ENCODE measurements around the gene FXYD7.

Gene FXYD7

DNA sequence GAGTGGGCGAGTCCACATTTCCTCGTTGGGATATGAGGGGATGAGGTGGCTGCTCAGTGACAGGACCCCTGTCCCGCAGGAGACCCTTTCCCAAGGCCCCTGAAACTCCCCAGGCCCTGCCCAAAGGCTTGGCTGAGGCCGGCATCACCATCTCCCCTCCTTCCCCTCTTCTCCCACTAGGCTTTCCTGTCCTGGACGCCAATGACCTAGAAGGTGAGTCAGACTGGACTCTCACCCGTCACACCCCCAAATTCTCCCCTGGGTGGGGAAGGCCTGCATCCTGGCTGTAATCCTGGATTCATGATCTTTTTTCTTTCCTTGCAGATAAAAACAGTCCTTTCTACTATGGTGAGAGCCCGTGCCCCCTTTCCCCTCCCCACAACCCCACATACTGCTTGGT lies 22.2 kb upstream of the FXYD7 start:
- ChIA-PET CTCF (interaction anchor here (1.7 kb wide), 1 partner anchor 14 kb away, joined by 8 read pairs; the partner anchor contains the start of gene LGI4), POLR2A (no interaction called here)
- TF ChIP-seq CTCF (IDR thresholded peaks at IDR 0.05; ENCODE audit: control extremely low read depth, extremely low read depth, low read depth, missing control alignments), result no peak

GRCh38 chr19:35122687-35123551 lies 20.1 kb upstream of the FXYD7 start:
- ChIA-PET CTCF (interaction anchor here (0.6 to 7.0 kb wide), 2 partner anchors 8 to 13 kb away, joined by 3 to 58 read pairs; partner anchors contain the start of gene LGI4), POLR2A (no interaction called here)
- no peak for TF ChIP-seq CTCF (IDR thresholded peaks at IDR 0.05; ENCODE audit: control extremely low read depth, extremely low read depth, low read depth, missing control alignments)
- DNase-seq (ENCODE audit: extremely low spot score), result no peak

More for the DNA sequence above, 22.2 kb upstream of the FXYD7 start:
- DNase-seq (ENCODE audit: extremely low spot score), result no peak

- CTCF ChIA-PET, result interaction anchor here (0.6 to 7.0 kb wide), 4 partner anchors 9 to 79 kb away, joined by 3 to 58 read pairs (median 8); partner anchors contain the start of gene LGI4
Observed at GRCh38 chr19:35123573-35123972, 19.5 kb upstream of the FXYD7 start.

GRCh38 chr19:35124098-35125060 lies 18.7 kb upstream of the FXYD7 start:
- DNase-seq (ENCODE audit: extremely low spot score), result peak; percentile 93
- POLR2A ChIA-PET, result interaction anchor here (0.5 kb wide), 2 partner anchors 57 to 621 kb away, joined by 5 to 6 read pairs; partner anchors contain the start of genes PSENEN and U2AF1L4
- CTCF ChIA-PET, result interaction anchor here (1.3 to 7.0 kb wide), 4 partner anchors 12 to 80 kb away, joined by 5 to 58 read pairs (median 8); partner anchors contain the start of gene LGI4
- TF ChIP-seq CTCF (IDR thresholded peaks at IDR 0.05; ENCODE audit: control extremely low read depth, extremely low read depth, low read depth, missing control alignments), result no peak

More at GRCh38 chr19:35123573-35123972, 19.5 kb upstream of the FXYD7 start:
- POLR2A ChIA-PET, result no interaction called here
- no peak for TF ChIP-seq CTCF (IDR thresholded peaks at IDR 0.05; ENCODE audit: control extremely low read depth, extremely low read depth, low read depth, missing control alignments)
- DNase-seq (ENCODE audit: extremely low spot score), result no peak

DNA sequence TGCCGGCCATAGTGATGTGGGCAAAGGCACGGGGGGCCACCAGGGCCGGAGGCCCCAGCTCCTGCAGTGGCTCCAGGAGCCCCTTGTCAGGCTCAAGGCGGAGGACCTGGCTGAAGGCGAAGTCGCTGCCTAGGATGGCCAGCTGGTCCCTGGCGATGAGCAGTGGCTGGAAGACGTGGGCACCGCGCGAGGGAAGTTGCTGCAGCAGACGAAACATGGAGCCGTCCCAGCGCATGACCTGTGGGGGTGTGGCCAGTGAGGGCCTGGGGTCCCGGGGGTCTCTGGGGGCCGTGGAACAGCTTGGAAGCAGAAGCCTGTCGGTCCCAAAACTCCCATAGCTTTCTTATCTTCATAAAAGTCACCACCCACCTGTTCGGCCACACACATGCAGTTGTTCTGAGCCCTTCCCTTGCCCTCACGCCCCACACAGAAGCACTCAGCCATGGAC lies 17.8 kb upstream of the FXYD7 start:
- TF ChIP-seq CTCF (IDR thresholded peaks at IDR 0.05; ENCODE audit: control extremely low read depth, extremely low read depth, low read depth, missing control alignments), result no peak
- DNase-seq (ENCODE audit: extremely low spot score), result no peak
- ChIA-PET POLR2A (interaction anchor here (0.5 kb wide), 1 partner anchor 58 kb away, joined by 5 read pairs; no protein-coding TSS in a partner anchor), CTCF (interaction anchor here (1.3 to 7.0 kb wide), 3 partner anchors 11 to 58 kb away, joined by 5 to 58 read pairs (median 10); partner anchors contain the start of gene LGI4)

Data from GM10248 (cell line).